AG09309 (cell line): ENCODE data around the gene SLC17A9.
"Not testable (repeated sequence)": the region's sequence is repeated elsewhere in the genome, so short reads cannot be mapped to it uniquely, and the experiment has no call there.

ENCODE experiments used
- DNase-seq: peaks from one replicate; pipeline ENCODE4 v3.0.0-alpha.2; 2010; ENCODE audit warnings: low read depth
- H3K4me3 ChIP-seq: 2 replicates; pipeline ENCODE4 v1.5.1; 2011; ENCODE audit warnings: mild to moderate bottlenecking, low read depth, low read length, moderate library complexity; ENCODE audit not compliant: control insufficient read depth
- CTCF ChIP-seq: IDR thresholded peaks from 2 replicates; pipeline ENCODE4 v1.5.1; 2011; ENCODE audit warnings: mild to moderate bottlenecking, low read depth, low read length, inconsistent platforms; ENCODE audit not compliant: insufficient read depth, control insufficient read depth; ENCODE audit errors: missing control alignments

SLC17A9 gene

GRCh38 chr20:62957136-62958117, 4.9 kb downstream of the SLC17A9 start:
- DNase-seq, result no peak
- no peak overlapping the region for H3K4me3 ChIP-seq
- TF ChIP-seq CTCF, result no peak

GRCh38 chr20:62958388-62959100, 6.0 kb downstream of the SLC17A9 start:
- no peak for TF ChIP-seq CTCF
- DNase-seq, result no peak
- H3K4me3 ChIP-seq, result no peak overlapping the region

GRCh38 chr20:62959101-62959971, 6.8 kb downstream of the SLC17A9 start:
- no peak for TF ChIP-seq CTCF
- H3K4me3 ChIP-seq, result no peak overlapping the region
- DNase-seq, result no peak

GRCh38 chr20:62959998-62960436, 7.5 kb downstream of the SLC17A9 start:
- DNase-seq, result no peak
- TF ChIP-seq CTCF, result no peak
- H3K4me3 ChIP-seq, result no peak overlapping the region

- not testable (repeated sequence) for DNase-seq, H3K4me3 ChIP-seq
These were observed 8.2 kb downstream of the SLC17A9 start for GRCh38 chr20:62960446-62961309.

- no peak for DNase-seq
- TF ChIP-seq CTCF, result no peak
- H3K4me3 ChIP-seq, result no peak overlapping the region
These were observed 8.8 kb downstream of the SLC17A9 start for GRCh38 chr20:62961310-62961783.
